CD4-positive, alpha-beta T cell treated with Interleukin-4 for 4 hours (primary cell): ENCODE data around the gene NCBP1.
A peak's percentile ranks its signal among the peaks of the same experiment; 100 is the strongest.
"Not testable (repeated sequence)": the region's sequence is repeated elsewhere in the genome, so short reads cannot be mapped to it uniquely, and the experiment has no call there.

Source experiments
- DNase-seq: peaks from one replicate; pipeline ENCODE4 v3.0.0-alpha.2; 2020

The NCBP1 gene

GRCh38 chr9:97632985-97633858, at the start of gene NCBP1, which contains the start of gene TSTD2:
Gene NCBP1 (plus strand): TSS chr9:97633821. CDS start chr9:97633882, 61 bp downstream.
Gene TSTD2 (minus strand): TSS chr9:97633368. CDS start chr9:97627562, 5,806 bp downstream.
- peak; percentile 97 for DNase-seq

- DNase-seq, result not testable (repeated sequence)
These were observed 48.8 kb upstream of the NCBP1 start for GRCh38 chr9:97584778-97585177.

- DNase-seq, result not testable (repeated sequence)
These were observed 46.7 kb upstream of the NCBP1 start for GRCh38 chr9:97586909-97587308.

GRCh38 chr9:97591535-97591934, 42.1 kb upstream of the NCBP1 start:
- DNase-seq, result no peak

GRCh38 chr9:97592126-97592525, 41.5 kb upstream of the NCBP1 start:
- DNase-seq, result no peak

- DNase-seq, result no peak
These were observed 39.7 kb upstream of the NCBP1 start for GRCh38 chr9:97593960-97594359.

GRCh38 chr9:97594381-97594921, 39.2 kb upstream of the NCBP1 start:
- no peak for DNase-seq

GRCh38 chr9:97596906-97597305, 36.7 kb upstream of the NCBP1 start:
- no peak for DNase-seq

- peak; percentile 72 for DNase-seq
These were observed 34.9 kb upstream of the NCBP1 start for GRCh38 chr9:97598461-97599288.

- no peak for DNase-seq
These were observed 34.2 kb upstream of the NCBP1 start for GRCh38 chr9:97599314-97599846.

- DNase-seq, result no peak
These were observed 32.9 kb upstream of the NCBP1 start for GRCh38 chr9:97600531-97601227.

GRCh38 chr9:97601228-97601898, 32.3 kb upstream of the NCBP1 start:
- DNase-seq, result no peak

GRCh38 chr9:97602430-97602829, 31.2 kb upstream of the NCBP1 start:
- no peak for DNase-seq

GRCh38 chr9:97604901-97605645, 28.5 kb upstream of the NCBP1 start:
- DNase-seq, result no peak

- DNase-seq, result peak; percentile 67
These were observed 18.1 kb upstream of the NCBP1 start for GRCh38 chr9:97615439-97616072.

- DNase-seq, result no peak
These were observed 15.6 kb upstream of the NCBP1 start for GRCh38 chr9:97617939-97618416.

- not testable (repeated sequence) for DNase-seq
These were observed 13.6 kb upstream of the NCBP1 start for GRCh38 chr9:97620063-97620462.

GRCh38 chr9:97622483-97622882, 11.1 kb upstream of the NCBP1 start:
- not testable (repeated sequence) for DNase-seq

GRCh38 chr9:97623946-97624345, 9.7 kb upstream of the NCBP1 start:
- DNase-seq, result no peak

- no peak for DNase-seq
These were observed 8.0 kb upstream of the NCBP1 start for GRCh38 chr9:97625620-97626019.
